Measurements from ENCODE around the gene ZFPM1.

- TF ChIP-seq CTCF (IDR thresholded peaks at IDR 0.05) (no peak), POLR2AphosphoS5 (IDR thresholded peaks at IDR 0.05; ENCODE audit: low read depth, low read length) (no peak)
Measured at GRCh38 chr16:88418869-88419268, 34.2 kb upstream of the ZFPM1 start.

Measured in Panc1 (cell line).